ENCODE measurements around the gene MEP1A.
"Not testable (repeated sequence)": the region's sequence is repeated elsewhere in the genome, so short reads cannot be mapped to it uniquely, and the experiment has no call there.

Gene MEP1A

DNA sequence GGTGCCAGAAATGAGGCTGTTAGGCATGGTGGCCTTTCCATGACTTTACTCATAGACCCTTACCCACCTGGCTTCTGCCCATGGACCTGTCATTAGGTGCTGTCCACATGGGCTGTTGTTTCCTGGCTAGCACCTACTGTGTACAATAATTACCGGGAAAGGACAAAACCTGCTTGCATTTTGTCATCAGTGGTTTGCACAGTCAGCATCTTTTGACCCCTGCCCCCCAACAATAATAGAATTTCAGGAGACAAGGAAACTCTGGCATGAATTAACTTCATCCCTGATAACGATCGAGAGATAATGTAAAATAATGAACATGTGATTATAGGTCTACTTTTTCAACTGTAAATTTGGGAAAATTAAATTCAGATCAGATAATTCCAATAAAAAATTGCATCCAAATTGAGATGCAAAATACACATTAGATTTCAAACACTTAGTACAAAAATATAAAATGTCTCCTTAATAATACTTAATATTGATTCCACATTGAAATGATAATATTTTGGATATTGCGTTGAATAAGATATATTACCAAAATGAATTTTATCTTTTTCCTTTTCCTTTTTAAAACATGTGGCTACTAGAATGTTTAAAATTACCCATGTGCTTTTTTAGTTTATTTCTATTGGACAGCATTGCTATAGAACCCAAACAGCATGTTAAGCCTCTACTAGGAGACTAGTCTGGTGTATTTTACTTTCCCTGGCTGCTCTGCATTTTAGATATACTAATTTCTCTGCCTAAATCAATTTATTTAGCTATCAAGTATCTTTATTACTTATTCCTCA lies 34.0 kb upstream of the MEP1A start:
- FAIRE-seq (no peak), DNase-seq (ENCODE audit: insufficient read length) (no peak)
- no peak for TF ChIP-seq POLR2A (IDR thresholded peaks at IDR 0.05; ENCODE audit: low read depth, low read length)
- TF ChIP-seq TAF1 (IDR thresholded peaks at IDR 0.05; ENCODE audit: borderline replicate concordance, low read depth, low read length): no peak
- TF ChIP-seq POLR2AphosphoS5 (IDR thresholded peaks at IDR 0.05; ENCODE audit: low read depth, low read length): no peak

DNA sequence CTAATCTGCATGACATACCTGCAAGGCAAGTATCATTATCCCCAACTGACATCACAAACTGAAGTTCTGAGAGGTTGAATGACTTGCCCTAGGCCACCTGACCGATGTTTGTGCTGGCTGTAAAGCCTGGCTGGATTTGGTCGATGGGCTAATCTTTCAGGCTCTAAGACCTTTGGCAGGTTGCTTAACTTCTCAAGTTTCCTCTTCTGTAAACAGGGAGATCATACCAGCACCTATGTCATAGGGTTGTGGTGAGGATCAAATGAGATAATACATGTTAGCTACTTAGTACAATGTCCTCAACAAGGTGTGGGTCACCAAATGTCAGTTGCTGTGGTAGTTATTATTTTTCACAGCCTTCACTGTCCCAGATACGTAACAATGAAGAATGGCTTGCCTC lies 32.3 kb upstream of the MEP1A start:
- DNase-seq (ENCODE audit: insufficient read length): no peak
- no peak for FAIRE-seq
- TF ChIP-seq POLR2A (IDR thresholded peaks at IDR 0.05; ENCODE audit: low read depth, low read length): no peak
- TF ChIP-seq POLR2AphosphoS5 (IDR thresholded peaks at IDR 0.05; ENCODE audit: low read depth, low read length): no peak
- no peak for TF ChIP-seq TAF1 (IDR thresholded peaks at IDR 0.05; ENCODE audit: borderline replicate concordance, low read depth, low read length)

DNA sequence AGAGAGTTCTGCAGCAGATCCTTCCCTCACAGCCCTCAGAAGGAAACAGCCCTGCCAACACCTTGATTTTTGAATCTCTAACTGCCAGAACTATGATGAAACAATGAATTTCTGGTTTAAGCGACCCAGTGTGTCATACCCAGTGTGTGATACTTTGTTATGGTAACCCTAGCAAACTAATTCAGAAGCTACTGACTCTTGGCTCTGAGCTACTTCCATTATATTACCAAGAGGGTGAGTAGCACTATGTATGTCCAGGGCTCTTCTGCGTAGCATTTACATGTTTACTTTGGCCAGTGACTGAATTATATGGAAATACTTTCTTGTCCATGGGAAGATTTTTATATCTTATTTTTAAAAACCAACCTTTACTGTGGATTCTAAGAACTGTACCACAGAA lies 29.7 kb upstream of the MEP1A start:
- no peak for DNase-seq (ENCODE audit: insufficient read length)
- no peak for FAIRE-seq
- TF ChIP-seq POLR2A (IDR thresholded peaks at IDR 0.05; ENCODE audit: low read depth, low read length): no peak
- TF ChIP-seq POLR2AphosphoS5 (IDR thresholded peaks at IDR 0.05; ENCODE audit: low read depth, low read length): no peak
- no peak for TF ChIP-seq TAF1 (IDR thresholded peaks at IDR 0.05; ENCODE audit: borderline replicate concordance, low read depth, low read length)

DNA sequence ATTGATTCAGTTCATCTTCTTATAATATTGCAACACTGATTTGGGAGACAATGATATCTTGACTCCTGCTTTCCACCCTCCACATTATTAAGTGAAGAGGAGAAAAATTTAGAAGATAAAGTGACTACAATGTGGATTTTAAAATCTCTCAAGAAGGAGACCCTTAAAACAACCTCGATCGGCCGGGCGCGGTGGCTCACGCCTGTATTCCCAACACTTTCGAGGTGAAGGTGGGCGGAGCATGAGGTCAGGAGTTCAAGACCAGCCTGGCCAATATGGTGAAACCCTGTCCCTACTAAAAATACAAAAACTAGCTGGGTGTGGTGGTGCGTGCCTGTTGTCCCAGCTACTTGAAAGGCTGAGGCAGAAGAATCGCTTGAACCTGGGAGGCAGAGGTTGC lies 28.9 kb upstream of the MEP1A start:
- DNase-seq (ENCODE audit: insufficient read length); FAIRE-seq: not testable (repeated sequence)

DNA sequence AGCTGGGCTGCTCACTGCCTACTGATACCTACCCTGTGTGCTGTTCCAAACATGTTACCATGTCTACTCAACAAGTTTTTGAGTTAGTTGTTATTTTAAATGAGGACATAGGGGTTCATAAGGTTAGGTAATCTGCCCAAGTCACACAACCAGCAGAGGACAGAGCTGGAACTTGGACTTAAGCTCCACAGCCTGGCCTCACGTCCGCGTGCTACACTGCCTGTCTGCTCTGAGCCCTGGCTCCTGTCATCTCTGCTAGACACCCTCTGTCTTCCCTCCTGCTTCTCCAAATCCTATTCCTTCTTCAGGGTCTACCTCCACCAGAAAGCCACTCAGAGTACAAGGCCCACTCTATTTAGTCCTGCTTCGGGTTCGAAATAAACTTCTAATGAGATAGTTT lies 28.2 kb upstream of the MEP1A start:
- DNase-seq (ENCODE audit: insufficient read length): no peak
- TF ChIP-seq TAF1 (IDR thresholded peaks at IDR 0.05; ENCODE audit: borderline replicate concordance, low read depth, low read length) (no peak), POLR2AphosphoS5 (IDR thresholded peaks at IDR 0.05; ENCODE audit: low read depth, low read length) (no peak), POLR2A (IDR thresholded peaks at IDR 0.05; ENCODE audit: low read depth, low read length) (no peak)
- no peak for FAIRE-seq

DNA sequence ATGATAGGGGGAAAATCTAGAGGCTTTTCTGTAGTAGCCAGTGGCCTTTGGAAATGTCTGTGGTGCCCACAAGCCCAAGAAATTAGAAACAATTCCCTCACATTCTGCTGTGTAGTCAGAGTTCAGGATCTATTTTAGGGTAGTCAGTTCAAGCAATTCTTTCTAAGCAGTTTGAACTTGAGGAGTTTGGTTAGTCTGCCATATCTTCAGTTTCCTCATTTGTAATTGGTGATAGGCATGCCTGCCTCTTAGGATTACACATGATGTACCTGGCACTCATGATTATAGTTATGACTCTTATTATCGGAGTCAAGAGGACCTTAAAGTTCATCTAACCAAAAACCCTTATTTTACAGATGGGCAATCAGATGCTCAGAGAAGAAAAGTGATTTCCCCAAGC lies 21.2 kb upstream of the MEP1A start:
- FAIRE-seq (no peak), DNase-seq (ENCODE audit: insufficient read length) (no peak)
- TF ChIP-seq TAF1 (IDR thresholded peaks at IDR 0.05; ENCODE audit: borderline replicate concordance, low read depth, low read length) (no peak), POLR2A (IDR thresholded peaks at IDR 0.05; ENCODE audit: low read depth, low read length) (no peak), POLR2AphosphoS5 (IDR thresholded peaks at IDR 0.05; ENCODE audit: low read depth, low read length) (no peak)

DNA sequence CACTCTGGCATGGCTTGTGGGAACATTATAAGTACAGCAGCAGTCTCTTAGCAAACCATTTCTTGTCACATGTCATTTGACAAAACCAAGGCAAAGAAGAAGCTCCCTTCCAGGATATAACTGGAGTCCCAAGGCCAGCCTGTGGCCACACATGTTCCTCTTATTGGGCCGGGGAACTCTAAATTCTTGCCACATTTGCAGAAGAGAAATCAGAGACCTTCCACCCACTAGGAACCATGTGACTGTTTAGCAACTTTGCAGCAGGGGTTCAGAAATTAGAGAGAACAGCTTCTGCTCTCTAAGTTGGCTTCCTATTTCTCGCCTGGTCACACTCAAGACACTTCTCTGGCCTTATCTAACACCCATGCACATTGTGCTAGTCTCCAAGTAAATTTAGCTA lies 20.4 kb upstream of the MEP1A start:
- FAIRE-seq (no peak), DNase-seq (ENCODE audit: insufficient read length) (no peak)
- TF ChIP-seq POLR2AphosphoS5 (IDR thresholded peaks at IDR 0.05; ENCODE audit: low read depth, low read length) (no peak), POLR2A (IDR thresholded peaks at IDR 0.05; ENCODE audit: low read depth, low read length) (no peak), TAF1 (IDR thresholded peaks at IDR 0.05; ENCODE audit: borderline replicate concordance, low read depth, low read length) (no peak)

DNA sequence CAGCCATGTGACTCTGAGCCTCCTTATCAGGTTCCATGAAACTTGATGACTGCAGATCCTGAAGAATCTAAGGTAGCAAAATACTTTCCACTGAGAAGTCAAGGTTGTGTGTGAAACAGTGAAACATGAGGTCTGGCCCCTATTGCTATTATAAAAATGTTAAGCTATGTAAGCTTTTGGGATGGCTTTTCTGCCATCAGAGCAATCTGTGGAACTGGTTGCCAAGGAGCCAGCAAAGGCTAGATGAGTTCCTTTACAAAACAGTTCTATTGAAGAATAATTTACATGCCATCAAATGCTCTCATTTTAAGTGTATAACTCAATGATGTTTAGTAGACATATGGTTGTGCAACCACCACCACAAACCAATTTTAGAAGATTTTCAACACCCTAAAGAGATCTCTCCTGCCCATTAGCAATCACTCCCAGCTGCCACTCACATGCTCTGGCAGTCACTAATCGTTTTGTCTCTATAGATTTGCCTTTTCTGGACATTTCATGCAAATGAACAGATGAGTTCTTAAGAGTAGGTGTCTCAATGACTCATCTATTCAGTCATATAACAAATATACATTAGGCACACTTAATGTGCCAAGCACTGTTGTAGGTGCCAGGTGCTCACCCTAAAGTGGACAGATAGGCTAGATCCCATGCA lies 19.9 kb upstream of the MEP1A start:
- no peak for TF ChIP-seq POLR2A (IDR thresholded peaks at IDR 0.05; ENCODE audit: low read depth, low read length)
- FAIRE-seq: no peak
- DNase-seq (ENCODE audit: insufficient read length): no peak

DNA sequence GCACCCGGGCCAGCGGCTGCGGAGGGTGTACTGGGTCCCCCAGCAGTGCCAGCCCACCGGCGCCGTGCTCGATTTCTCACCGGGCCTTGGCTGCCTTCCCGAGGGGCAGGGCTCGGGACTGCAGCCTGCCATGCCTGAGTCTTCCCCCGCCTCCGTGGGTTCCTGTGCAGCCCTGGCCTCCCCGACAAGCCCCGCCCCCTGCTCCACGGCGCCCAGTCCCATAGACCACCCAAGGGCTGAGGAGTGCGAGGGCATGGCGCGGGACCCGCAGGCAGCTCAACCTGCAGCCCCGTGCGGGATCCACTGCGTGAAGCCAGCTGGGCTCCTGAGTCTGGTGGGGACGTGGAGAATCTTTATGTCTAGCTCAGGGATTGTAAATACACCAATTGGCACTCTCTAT lies 18.5 kb upstream of the MEP1A start:
- DNase-seq (ENCODE audit: insufficient read length); FAIRE-seq: not testable (repeated sequence)

DNA sequence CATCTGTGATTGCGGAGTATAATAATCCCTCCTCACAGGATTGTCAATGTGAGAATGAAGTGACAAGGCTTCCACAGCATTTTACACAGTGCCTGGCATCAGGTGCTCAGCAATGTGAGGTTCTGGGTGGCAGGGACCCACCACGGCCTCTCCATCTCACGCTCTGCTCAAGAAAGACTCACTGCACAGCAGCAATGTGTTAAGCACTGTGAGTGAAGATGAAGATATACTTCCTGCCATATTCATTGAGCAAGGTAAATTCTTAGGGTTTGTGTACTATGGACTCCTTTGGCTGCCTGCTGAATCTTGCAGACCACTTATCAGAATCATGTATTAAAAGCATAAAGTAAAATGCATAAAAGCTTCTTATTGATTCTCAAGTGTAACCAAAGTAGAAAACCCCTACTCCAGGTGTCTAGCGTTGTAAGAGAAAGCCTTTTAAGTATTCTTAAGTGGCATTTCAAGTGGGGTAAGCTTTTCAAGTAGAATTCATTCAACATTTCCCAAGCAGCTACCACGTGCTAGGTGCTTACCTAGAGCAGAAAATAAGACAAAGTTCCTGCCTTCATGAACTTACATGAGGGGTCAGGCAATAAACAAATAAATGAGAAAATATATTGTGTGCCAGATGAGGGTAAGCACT lies 17.0 kb upstream of the MEP1A start:
- DNase-seq (ENCODE audit: insufficient read length) (no peak), FAIRE-seq (no peak)
- TF ChIP-seq TAF1 (IDR thresholded peaks at IDR 0.05; ENCODE audit: borderline replicate concordance, low read depth, low read length) (no peak), POLR2A (IDR thresholded peaks at IDR 0.05; ENCODE audit: low read depth, low read length) (no peak), POLR2AphosphoS5 (IDR thresholded peaks at IDR 0.05; ENCODE audit: low read depth, low read length) (no peak)

DNA sequence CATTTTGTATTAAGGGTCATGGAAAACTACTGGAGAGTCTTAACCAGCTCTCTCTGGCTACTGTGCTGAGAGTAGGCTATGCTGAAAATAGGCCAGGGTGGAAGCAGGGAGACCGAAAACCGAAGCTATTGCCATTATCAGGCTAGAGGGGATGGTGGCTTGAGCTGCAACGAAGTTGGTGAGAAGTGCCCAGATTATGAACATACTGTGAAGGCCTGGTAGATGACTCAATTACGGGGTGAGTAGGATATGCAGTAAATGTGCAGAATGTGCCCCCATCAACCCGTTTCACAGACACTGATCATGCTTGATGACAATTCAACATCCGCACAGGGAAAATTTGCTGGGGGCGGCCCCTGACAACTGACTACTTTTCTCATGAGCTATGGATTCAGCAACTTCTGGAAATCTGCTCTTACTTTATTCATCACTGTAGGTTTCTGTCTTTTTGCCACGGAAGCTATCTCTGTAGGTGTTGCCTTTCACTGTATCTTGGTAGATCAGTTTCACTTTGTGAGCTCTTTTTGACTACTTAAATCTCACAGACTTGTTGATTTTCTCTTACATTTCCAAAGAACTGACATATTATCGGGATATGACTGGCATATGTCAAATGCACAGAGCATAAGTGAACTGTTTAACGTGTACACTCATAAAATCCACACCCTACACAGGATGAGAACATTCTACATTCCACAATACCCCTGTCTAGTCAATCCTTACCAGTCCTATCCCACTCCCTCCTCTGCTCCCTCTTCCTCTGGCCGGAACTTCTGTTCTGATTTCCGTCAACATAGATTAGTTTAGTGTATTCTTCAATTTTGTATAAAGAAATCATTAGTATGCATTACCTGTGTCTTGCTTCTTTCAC lies 15.5 kb upstream of the MEP1A start:
- DNase-seq (ENCODE audit: insufficient read length) (no peak), FAIRE-seq (no peak)
- TF ChIP-seq POLR2A (IDR thresholded peaks at IDR 0.05; ENCODE audit: low read depth, low read length) (no peak), POLR2AphosphoS5 (IDR thresholded peaks at IDR 0.05; ENCODE audit: low read depth, low read length) (no peak), TAF1 (IDR thresholded peaks at IDR 0.05; ENCODE audit: borderline replicate concordance, low read depth, low read length) (no peak)
